Measurements from ENCODE around the gene UBE2O.

Gene UBE2O

GRCh38 chr17:76452127-76452659 is 759 bp downstream of the UBE2O start:
- no CpG with 5 or more reads among the region's 29 CpGs for WGBS (ENCODE audit: extremely low coverage, insufficient coverage, insufficient read length)
- peak overlapping the region; percentile 6 for H3K9ac ChIP-seq (ENCODE audit: low read length)
- peak overlapping the region; percentile 7 for H3K4ac ChIP-seq (ENCODE audit: low read depth, low read length)
- peaks cover 6% of the 10 kb centered on the region for H3K79me2 ChIP-seq (ENCODE audit: control insufficient read depth, insufficient read depth, low read length, poor library complexity)
- peak overlapping the region; percentile 100 for H3K4me3 ChIP-seq (ENCODE audit: low read depth, low read length)
- no peak overlapping the region for H3K14ac ChIP-seq (ENCODE audit: low read length)
- H3K36me3 ChIP-seq (ENCODE audit: control insufficient read depth in 1 of 2, insufficient read depth in 2 of 2, low read length in 2 of 2): no peaks in the 10 kb centered on the region
- no peak overlapping the region for H2AFZ ChIP-seq (ENCODE audit: insufficient read depth, low read length, poor library complexity)
- H2AK5ac ChIP-seq (ENCODE audit: low read length): no peak overlapping the region
- peaks cover 3% of the 10 kb centered on the region for H3K79me1 ChIP-seq (ENCODE audit: low read length)
- no peak overlapping the region for H4K8ac ChIP-seq (ENCODE audit: low read depth, low read length)
- no peaks in the 10 kb centered on the region for H3K27me3 ChIP-seq (ENCODE audit: insufficient read depth, low read length)
- no peak overlapping the region for H3K18ac ChIP-seq (ENCODE audit: low read length)
- DNase-seq: no peak
- H4K12ac ChIP-seq (ENCODE audit: low read depth, low read length): no peak overlapping the region
- H2BK5ac ChIP-seq (ENCODE audit: low read depth, low read length, poor library complexity): no peak overlapping the region
- H4K91ac ChIP-seq (ENCODE audit: low read depth, low read length): no peak overlapping the region
- peaks cover 2% of the 10 kb centered on the region for H3K9me3 ChIP-seq (ENCODE audit: insufficient read depth, low read depth, low read length)
- H3K4me1 ChIP-seq (ENCODE audit: control insufficient read depth in 1 of 2, insufficient read depth in 2 of 2, low read length in 2 of 2): peaks cover 2 to 4% of the 10 kb centered on the region in 2 experiments
- H2BK120ac ChIP-seq (ENCODE audit: insufficient read depth, low read length, poor library complexity): no peak overlapping the region
- no peak overlapping the region for H2BK12ac ChIP-seq (ENCODE audit: low read length)
- no peak overlapping the region for H3K27ac ChIP-seq (ENCODE audit: low read depth, low read length)
- peak overlapping the region; percentile 97 for H3K4me2 ChIP-seq (ENCODE audit: low read length)
- no peak overlapping the region for H3K23ac ChIP-seq (ENCODE audit: low read length)

GRCh38 chr17:76451506-76451905 is 1.4 kb downstream of the UBE2O start:
- no peak for DNase-seq
- no CpG with 5 or more reads among the region's 6 CpGs for WGBS (ENCODE audit: extremely low coverage, insufficient coverage, insufficient read length)
- no peaks in the 10 kb centered on the region for H3K36me3 ChIP-seq (ENCODE audit: control insufficient read depth in 1 of 2, insufficient read depth in 2 of 2, low read length in 2 of 2)

GRCh38 chr17:76449126-76449525 is 3.8 kb downstream of the UBE2O start:
- H3K27ac ChIP-seq (ENCODE audit: low read depth, low read length): no peak overlapping the region
- peaks cover 2% of the 10 kb centered on the region for H3K9me3 ChIP-seq (ENCODE audit: insufficient read depth, low read depth, low read length)
- H3K14ac ChIP-seq (ENCODE audit: low read length): no peak overlapping the region
- no peak overlapping the region for H4K12ac ChIP-seq (ENCODE audit: low read depth, low read length)
- H2AFZ ChIP-seq (ENCODE audit: insufficient read depth, low read length, poor library complexity): no peak overlapping the region
- H3K27me3 ChIP-seq (ENCODE audit: insufficient read depth, low read length): no peaks in the 10 kb centered on the region
- no peak overlapping the region for H3K4me3 ChIP-seq (ENCODE audit: low read depth, low read length)
- H2BK12ac ChIP-seq (ENCODE audit: low read length): no peak overlapping the region
- no peak overlapping the region for H2BK5ac ChIP-seq (ENCODE audit: low read depth, low read length, poor library complexity)
- no peak overlapping the region for H3K9ac ChIP-seq (ENCODE audit: low read length)
- no peak overlapping the region for H4K8ac ChIP-seq (ENCODE audit: low read depth, low read length)
- no peak overlapping the region for H3K18ac ChIP-seq (ENCODE audit: low read length)
- H3K79me2 ChIP-seq (ENCODE audit: control insufficient read depth, insufficient read depth, low read length, poor library complexity): peaks cover 6% of the 10 kb centered on the region
- no peak for DNase-seq
- no peaks in the 10 kb centered on the region for H3K36me3 ChIP-seq (ENCODE audit: control insufficient read depth in 1 of 2, insufficient read depth in 2 of 2, low read length in 2 of 2)
- no CpG with 5 or more reads among the region's 6 CpGs for WGBS (ENCODE audit: extremely low coverage, insufficient coverage, insufficient read length)
- H3K4ac ChIP-seq (ENCODE audit: low read depth, low read length): no peak overlapping the region
- H3K79me1 ChIP-seq (ENCODE audit: low read length): peaks cover 3% of the 10 kb centered on the region
- H3K23ac ChIP-seq (ENCODE audit: low read length): no peak overlapping the region
- peaks cover 11 to 16% of the 10 kb centered on the region in 2 experiments for H3K4me1 ChIP-seq (ENCODE audit: control insufficient read depth in 1 of 2, insufficient read depth in 2 of 2, low read length in 2 of 2)
- H4K91ac ChIP-seq (ENCODE audit: low read depth, low read length): no peak overlapping the region
- H2AK5ac ChIP-seq (ENCODE audit: low read length): no peak overlapping the region
- no peak overlapping the region for H2BK120ac ChIP-seq (ENCODE audit: insufficient read depth, low read length, poor library complexity)
- H3K4me2 ChIP-seq (ENCODE audit: low read length): no peak overlapping the region

More at GRCh38 chr17:76451506-76451905, 1.4 kb downstream of the UBE2O start:
- Histone ChIP-seq H3K4ac (ENCODE audit: low read depth, low read length) (no peak overlapping the region), H2BK120ac (ENCODE audit: insufficient read depth, low read length, poor library complexity) (no peak overlapping the region), H4K91ac (ENCODE audit: low read depth, low read length) (no peak overlapping the region), H4K8ac (ENCODE audit: low read depth, low read length) (no peak overlapping the region), H3K18ac (ENCODE audit: low read length) (no peak overlapping the region), H3K4me2 (ENCODE audit: low read length) (peak overlapping the region; percentile 97), H2AFZ (ENCODE audit: insufficient read depth, low read length, poor library complexity) (no peak overlapping the region), H3K14ac (ENCODE audit: low read length) (no peak overlapping the region), H3K9me3 (ENCODE audit: insufficient read depth, low read depth, low read length) (peaks cover 2% of the 10 kb centered on the region), H3K4me3 (ENCODE audit: low read depth, low read length) (no peak overlapping the region), H3K27ac (ENCODE audit: low read depth, low read length) (no peak overlapping the region), H3K9ac (ENCODE audit: low read length) (no peak overlapping the region), H2BK5ac (ENCODE audit: low read depth, low read length, poor library complexity) (no peak overlapping the region), H3K79me1 (ENCODE audit: low read length) (peaks cover 3% of the 10 kb centered on the region), H2AK5ac (ENCODE audit: low read length) (no peak overlapping the region), H3K4me1 (ENCODE audit: control insufficient read depth in 1 of 2, insufficient read depth in 2 of 2, low read length in 2 of 2) (peaks cover 6 to 9% of the 10 kb centered on the region in 2 experiments), H3K23ac (ENCODE audit: low read length) (no peak overlapping the region), H3K27me3 (ENCODE audit: insufficient read depth, low read length) (no peaks in the 10 kb centered on the region), H4K12ac (ENCODE audit: low read depth, low read length) (no peak overlapping the region), H3K79me2 (ENCODE audit: control insufficient read depth, insufficient read depth, low read length, poor library complexity) (peaks cover 6% of the 10 kb centered on the region), H2BK12ac (ENCODE audit: low read length) (no peak overlapping the region)

GRCh38 chr17:76447931-76448652 is 4.9 kb downstream of the UBE2O start:
- Histone ChIP-seq H3K4me1 (ENCODE audit: control insufficient read depth in 1 of 2, insufficient read depth in 2 of 2, low read length in 2 of 2) (peaks cover 11 to 16% of the 10 kb centered on the region in 2 experiments), H2BK5ac (ENCODE audit: low read depth, low read length, poor library complexity) (no peak overlapping the region), H3K4me2 (ENCODE audit: low read length) (no peak overlapping the region), H2AFZ (ENCODE audit: insufficient read depth, low read length, poor library complexity) (no peak overlapping the region), H2AK5ac (ENCODE audit: low read length) (no peak overlapping the region), H3K23ac (ENCODE audit: low read length) (no peak overlapping the region), H3K18ac (ENCODE audit: low read length) (no peak overlapping the region), H3K79me1 (ENCODE audit: low read length) (peaks cover 3% of the 10 kb centered on the region), H3K4ac (ENCODE audit: low read depth, low read length) (no peak overlapping the region), H3K4me3 (ENCODE audit: low read depth, low read length) (no peak overlapping the region), H3K27me3 (ENCODE audit: insufficient read depth, low read length) (no peaks in the 10 kb centered on the region), H3K14ac (ENCODE audit: low read length) (no peak overlapping the region), H4K91ac (ENCODE audit: low read depth, low read length) (no peak overlapping the region), H3K79me2 (ENCODE audit: control insufficient read depth, insufficient read depth, low read length, poor library complexity) (peaks cover 6% of the 10 kb centered on the region), H2BK120ac (ENCODE audit: insufficient read depth, low read length, poor library complexity) (no peak overlapping the region), H3K9ac (ENCODE audit: low read length) (no peak overlapping the region), H4K12ac (ENCODE audit: low read depth, low read length) (no peak overlapping the region), H4K8ac (ENCODE audit: low read depth, low read length) (no peak overlapping the region), H3K36me3 (ENCODE audit: control insufficient read depth in 1 of 2, insufficient read depth in 2 of 2, low read length in 2 of 2) (no peaks in the 10 kb centered on the region), H2BK12ac (ENCODE audit: low read length) (no peak overlapping the region), H3K27ac (ENCODE audit: low read depth, low read length) (no peak overlapping the region), H3K9me3 (ENCODE audit: insufficient read depth, low read depth, low read length) (peaks cover 2% of the 10 kb centered on the region)
- WGBS (ENCODE audit: extremely low coverage, insufficient coverage, insufficient read length): no CpG with 5 or more reads among the region's 7 CpGs
- DNase-seq: no peak
